OCI-LY1 (cell line): ENCODE data around the gene QKI.
A peak's percentile ranks its signal among the peaks of the same experiment; 100 is the strongest.

Experiments used
- H2AFZ ChIP-seq: fragments of 200-600 bp; sonication (generic), shearing (Covaris generic); 2 replicates; pipeline ENCODE4 v1.6.0; 2014; ENCODE audit warnings: antibody characterized with exemption, mild to moderate bottlenecking, low read length
- H3F3A ChIP-seq: fragments of 200-600 bp; sonication (generic), shearing (Covaris generic); 2 replicates; pipeline ENCODE4 v1.6.0; 2014; ENCODE audit warnings: mild to moderate bottlenecking, antibody characterized with exemption, low read length, moderate library complexity; ENCODE audit not compliant: insufficient read depth
- H3K27ac ChIP-seq: fragments of 200-600 bp; sonication (generic); 2 replicates; pipeline ENCODE4 v1.5.1; 2014; ENCODE audit warnings: low read length, mixed run types, mild to moderate bottlenecking, low read depth; ENCODE audit not compliant: poor library complexity, severe bottlenecking
- H3K27me3 ChIP-seq: fragments of 200-600 bp; sonication (generic); 2 replicates; pipeline ENCODE4 v1.6.0; 2014; ENCODE audit warnings: antibody characterized with exemption, mild to moderate bottlenecking, low read length, moderate library complexity; ENCODE audit not compliant: insufficient read depth
- H3K36me3 ChIP-seq: fragments of 200-600 bp; sonication (generic); 2 replicates; pipeline ENCODE4 v1.6.1; 2014; ENCODE audit warnings: mild to moderate bottlenecking, antibody characterized with exemption, low read length, moderate library complexity, mixed read lengths; ENCODE audit not compliant: insufficient read depth
- H3K4me1 ChIP-seq: fragments of 200-600 bp; sonication (generic); 2 replicates; pipeline ENCODE4 v1.5.1; 2014; ENCODE audit warnings: mild to moderate bottlenecking, low read length, moderate library complexity; ENCODE audit not compliant: insufficient read depth, severe bottlenecking
- H3K4me2 ChIP-seq: fragments of 200-600 bp; sonication (generic), shearing (Covaris generic); 2 replicates; pipeline ENCODE4 v1.6.1; 2014; ENCODE audit warnings: low read length
- H3K4me3 ChIP-seq: fragments of 200-600 bp; sonication (generic); 2 replicates; pipeline ENCODE4 v1.5.1; 2014; ENCODE audit warnings: low read length, low read depth, mild to moderate bottlenecking, mixed read lengths; ENCODE audit not compliant: poor library complexity, severe bottlenecking
- H3K79me2 ChIP-seq: fragments of 200-600 bp; shearing (Covaris generic); 2 replicates; pipeline ENCODE4 v1.6.1; 2016; ENCODE audit warnings: mixed run types, low read length, mixed read lengths; ENCODE audit not compliant: insufficient read depth
- H3K9ac ChIP-seq: fragments of 200-600 bp; sonication (generic), shearing (Covaris generic); 2 replicates; pipeline ENCODE4 v1.6.1; 2014; ENCODE audit warnings: mild to moderate bottlenecking, low read length, mixed read lengths
- H3K9me2 ChIP-seq: fragments of 200-600 bp; sonication (generic), shearing (Covaris generic); 2 replicates; pipeline ENCODE4 v1.6.1; 2014; ENCODE audit warnings: low read depth, mild to moderate bottlenecking, low read length, mixed read lengths
- H3K9me3 ChIP-seq: fragments of 200-600 bp; shearing (Covaris generic); 2 replicates; pipeline ENCODE4 v1.6.1; 2014; ENCODE audit warnings: low read length, mixed read lengths
- H4K20me1 ChIP-seq: fragments of 200-600 bp; sonication (generic), shearing (Covaris generic); 2 replicates; pipeline ENCODE4 v1.6.0; 2016; ENCODE audit warnings: mild to moderate bottlenecking, low read length; ENCODE audit not compliant: insufficient read depth
- EZH2 ChIP-seq: fragments of 200-600 bp; sonication (generic), shearing (Covaris generic); IDR thresholded peaks from 2 replicates; pipeline ENCODE4 v1.8.0; 2017; ENCODE audit warnings: borderline replicate concordance, mixed run types, mild to moderate bottlenecking, antibody characterized with exemption, low read length, moderate library complexity, mixed read lengths
- TF ChIP-seq, protein P1 (sequence below): fragments of 200-600 bp; sonication (generic), shearing (Covaris generic); IDR thresholded peaks from 2 replicates; pipeline ENCODE4 v1.5.1; 2017; ENCODE audit warnings: mild to moderate bottlenecking, antibody characterized with exemption, low read length, moderate library complexity, mixed read lengths

QKI gene

DNA sequence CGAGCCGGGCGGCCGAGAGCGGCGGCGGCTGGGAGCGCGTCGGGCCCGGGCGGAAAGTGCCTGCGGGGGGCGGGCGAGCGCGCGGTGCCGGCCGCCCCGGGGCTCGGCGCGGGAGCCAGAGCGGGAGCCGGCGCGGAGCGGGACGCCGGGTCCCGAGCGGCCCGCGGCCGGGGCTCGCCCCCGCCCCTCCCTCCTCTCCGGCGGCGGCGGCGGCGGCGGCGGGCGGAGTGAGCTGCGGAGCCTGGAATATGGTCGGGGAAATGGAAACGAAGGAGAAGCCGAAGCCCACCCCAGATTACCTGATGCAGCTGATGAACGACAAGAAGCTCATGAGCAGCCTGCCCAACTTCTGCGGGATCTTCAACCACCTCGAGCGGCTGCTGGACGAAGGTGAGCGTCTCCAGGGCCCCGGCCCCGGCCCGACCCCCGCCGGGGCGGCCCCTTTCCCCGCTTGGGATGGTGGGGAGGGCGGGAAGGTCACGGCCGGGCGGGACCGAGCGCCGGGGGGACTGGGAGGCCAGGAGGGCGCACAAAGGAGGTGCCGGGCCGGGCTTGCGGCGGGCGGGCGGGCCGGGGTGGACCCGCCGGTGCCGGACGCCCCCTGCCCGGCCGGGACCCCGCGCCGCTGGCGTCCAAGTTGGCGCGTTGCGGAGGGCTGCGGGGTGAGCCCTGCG is 565 bp downstream of the QKI start:
- peak overlapping the region; percentile 86 for H3K4me3 ChIP-seq
- H3K9ac ChIP-seq = peak overlapping the region; percentile 80

DNA sequence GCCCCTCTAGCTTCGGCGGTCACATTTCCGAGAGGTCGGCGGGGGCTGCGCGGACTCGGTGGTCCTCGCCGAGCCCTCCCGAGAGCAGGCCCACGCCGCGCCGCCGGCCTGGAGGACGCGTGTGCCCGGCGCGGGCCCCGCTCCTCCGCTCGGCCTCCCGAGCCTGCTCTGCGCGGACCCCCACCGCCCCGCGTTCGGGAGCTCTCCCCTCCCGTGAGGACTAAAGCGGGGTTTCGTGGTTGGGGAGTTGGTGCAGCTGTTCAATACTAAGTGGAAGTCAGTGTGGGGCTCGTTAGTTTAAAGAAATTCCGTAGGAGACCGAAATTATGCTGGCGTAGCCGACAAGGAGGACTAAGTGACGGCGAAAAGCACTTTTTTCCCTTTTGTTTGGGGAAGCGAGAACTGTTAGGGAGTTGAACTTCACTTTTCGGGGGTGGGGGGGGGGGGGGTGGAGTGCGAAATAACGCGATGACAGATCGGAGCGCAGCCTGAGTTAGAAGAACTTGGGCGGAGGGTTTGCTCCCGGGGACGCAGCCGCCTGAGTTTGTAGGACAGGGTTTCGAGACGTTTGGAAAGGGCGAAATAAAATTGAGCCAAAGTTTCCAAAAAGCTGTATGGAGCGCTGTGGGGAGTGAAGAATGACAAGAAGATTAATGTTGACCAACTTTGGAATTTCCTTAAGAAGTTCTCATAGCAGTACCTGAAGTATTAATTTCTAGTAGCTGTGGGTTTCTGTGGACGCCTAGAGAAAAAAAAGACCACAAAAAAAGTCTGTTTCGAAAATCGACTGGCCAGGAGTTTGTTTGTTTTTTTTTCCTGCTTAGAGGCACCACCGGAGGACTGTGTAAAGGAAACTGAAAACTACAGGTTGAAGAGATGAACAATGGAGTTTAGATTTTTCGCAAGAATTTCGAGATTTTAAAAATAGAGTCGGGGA is 1.4 kb downstream of the QKI start:
- Histone ChIP-seq H3K4me2 (peak overlapping the region; percentile 80), H3K27me3 (no peaks in the 10 kb centered on the region), H3K9me2 (no peaks in the 10 kb centered on the region), H3K9ac (peak overlapping the region; percentile 80), H4K20me1 (peaks cover 8% of the 10 kb centered on the region; the same call in 1 of the 2 replicates), H3K79me2 (peaks cover 49% of the 10 kb centered on the region), H3K27ac (peak overlapping the region; percentile 47), H3F3A (no peaks in the 10 kb centered on the region), H3K36me3 (no peaks in the 10 kb centered on the region), H3K9me3 (no peaks in the 10 kb centered on the region), H3K4me1 (peaks cover 49% of the 10 kb centered on the region), H2AFZ (no peak overlapping the region), H3K4me3 (peak overlapping the region; percentile 86)
- TF ChIP-seq, protein P1, sequence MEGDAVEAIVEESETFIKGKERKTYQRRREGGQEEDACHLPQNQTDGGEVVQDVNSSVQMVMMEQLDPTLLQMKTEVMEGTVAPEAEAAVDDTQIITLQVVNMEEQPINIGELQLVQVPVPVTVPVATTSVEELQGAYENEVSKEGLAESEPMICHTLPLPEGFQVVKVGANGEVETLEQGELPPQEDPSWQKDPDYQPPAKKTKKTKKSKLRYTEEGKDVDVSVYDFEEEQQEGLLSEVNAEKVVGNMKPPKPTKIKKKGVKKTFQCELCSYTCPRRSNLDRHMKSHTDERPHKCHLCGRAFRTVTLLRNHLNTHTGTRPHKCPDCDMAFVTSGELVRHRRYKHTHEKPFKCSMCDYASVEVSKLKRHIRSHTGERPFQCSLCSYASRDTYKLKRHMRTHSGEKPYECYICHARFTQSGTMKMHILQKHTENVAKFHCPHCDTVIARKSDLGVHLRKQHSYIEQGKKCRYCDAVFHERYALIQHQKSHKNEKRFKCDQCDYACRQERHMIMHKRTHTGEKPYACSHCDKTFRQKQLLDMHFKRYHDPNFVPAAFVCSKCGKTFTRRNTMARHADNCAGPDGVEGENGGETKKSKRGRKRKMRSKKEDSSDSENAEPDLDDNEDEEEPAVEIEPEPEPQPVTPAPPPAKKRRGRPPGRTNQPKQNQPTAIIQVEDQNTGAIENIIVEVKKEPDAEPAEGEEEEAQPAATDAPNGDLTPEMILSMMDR = no peak
- no peak for TF ChIP-seq EZH2

More for the DNA sequence above, 565 bp downstream of the QKI start:
- Histone ChIP-seq H3K27ac (peak overlapping the region; percentile 56), H3K9me2 (no peaks in the 10 kb centered on the region), H3K36me3 (no peaks in the 10 kb centered on the region), H3K27me3 (no peaks in the 10 kb centered on the region), H3K4me1 (peaks cover 44% of the 10 kb centered on the region), H4K20me1 (peaks cover 8% of the 10 kb centered on the region; the same call in 1 of the 2 replicates), H3K9me3 (no peaks in the 10 kb centered on the region), H3K4me2 (peak overlapping the region; percentile 80), H2AFZ (no peak overlapping the region), H3F3A (no peaks in the 10 kb centered on the region), H3K79me2 (peaks cover 41% of the 10 kb centered on the region)
- TF ChIP-seq, protein P1 = no peak
- TF ChIP-seq EZH2 = no peak

DNA sequence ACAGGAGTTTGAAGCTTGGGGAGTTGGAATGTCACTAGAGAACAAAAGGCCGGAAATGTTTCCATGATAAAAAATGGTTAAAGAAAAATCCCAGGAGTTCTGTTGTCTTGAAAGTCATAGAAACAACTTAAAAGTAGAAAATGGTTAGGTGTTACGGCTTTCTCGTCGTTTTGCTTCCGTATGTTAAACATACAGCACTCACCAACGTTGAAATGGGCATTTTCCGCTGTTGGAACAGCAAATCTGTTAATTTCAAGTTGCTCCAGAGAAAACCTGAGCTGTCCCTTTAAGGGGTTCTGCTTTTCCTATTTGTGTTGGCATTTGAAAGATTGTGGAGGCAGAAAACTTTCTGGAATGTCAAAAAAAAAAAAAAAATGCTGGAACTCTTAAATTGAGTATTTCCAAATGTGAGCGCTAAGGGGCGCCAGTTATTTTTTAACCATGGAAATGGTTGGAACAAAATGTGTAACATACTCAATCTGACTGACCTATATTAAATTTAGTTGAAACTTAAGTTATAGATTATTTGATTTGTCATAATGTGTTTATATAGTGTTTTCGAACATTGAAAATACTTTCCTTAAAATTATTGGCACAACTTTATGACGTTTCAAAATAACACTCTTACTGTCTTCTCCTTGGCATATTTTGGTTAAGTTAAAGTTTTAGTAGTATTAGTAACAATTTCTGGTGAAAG is 2.2 kb downstream of the QKI start:
- Histone ChIP-seq H3K79me2 (peaks cover 56% of the 10 kb centered on the region), H3K27ac (peak overlapping the region; percentile 47), H3K4me3 (peak overlapping the region; percentile 86), H2AFZ (no peak overlapping the region), H3K27me3 (no peaks in the 10 kb centered on the region), H3K36me3 (no peaks in the 10 kb centered on the region), H3F3A (no peaks in the 10 kb centered on the region), H3K9ac (peak overlapping the region; percentile 80), H3K9me2 (no peaks in the 10 kb centered on the region), H3K9me3 (no peaks in the 10 kb centered on the region), H3K4me2 (peak overlapping the region; percentile 80), H4K20me1 (peaks cover 8% of the 10 kb centered on the region; the same call in 1 of the 2 replicates), H3K4me1 (peaks cover 49% of the 10 kb centered on the region)
- no peak for TF ChIP-seq EZH2
- TF ChIP-seq, protein P1 = peak; percentile 71
